Esophagus muscularis mucosa (tissue), 4 donors: ENCODE data around the gene C12orf76. TPM values are rescaled to one million over a fixed set of nuclear protein-coding genes. Genes with fewer than 3 reads are reported as not detected.

Experiments
- DNase-seq: peaks from one replicate; pipeline ENCODE4 v3.0.0-alpha.2; 2017; ENCODE audit errors: extremely low spot score
- H3K27ac ChIP-seq, 4 donors: fragments of 200-600 bp; sonication (generic); replicated peaks in 1 of 4; 1 replicate in 3 of 4; 2 replicates in 1 of 4; pipeline ENCODE4 v1.5.1; 2016 to 2019; ENCODE audit warnings: mild to moderate bottlenecking in 1 of 4
- H3K27me3 ChIP-seq, 4 donors: fragments of 200-600 bp; sonication (generic); one replicate each; pipeline versions ENCODE4 v1.5.1 to v1.6.0; 2016 to 2019
- H3K36me3 ChIP-seq, 4 donors: fragments of 200-600 bp; sonication (generic); one replicate each; pipeline ENCODE4 v1.5.1; 2016 to 2019
- H3K4me1 ChIP-seq, 4 donors: fragments of 200-600 bp; sonication (generic); one replicate each; pipeline ENCODE4 v1.5.1; 2016 to 2019
- H3K4me3 ChIP-seq, 4 donors: fragments of 200-600 bp; sonication (generic); 1 replicate in 2 of 4; 2 replicates in 2 of 4; pipeline ENCODE4 v1.5.1; 2016 to 2019; ENCODE audit warnings: mild to moderate bottlenecking in 4 of 4, moderate library complexity in 1 of 4
- H3K9me3 ChIP-seq, 4 donors: fragments of 200-600 bp; sonication (generic); 1 replicate in 3 of 4; 2 replicates in 1 of 4; pipeline ENCODE4 v1.5.1; 2016 to 2019
- CTCF ChIP-seq, 3 experiments: fragments of 200-600 bp in 2 of 3; fragments of 450-650 bp in 1 of 3; sonication (generic) in 2 of 3; IDR thresholded peaks; one replicate each; pipeline ENCODE4 v1.5.1; 2017 to 2019; ENCODE audit warnings: antibody characterized with exemption in 3 of 3, mild to moderate bottlenecking in 2 of 3, moderate library complexity in 1 of 3
- EP300 ChIP-seq: sonication (generic); formaldehyde crosslinking; IDR thresholded peaks from one replicate; pipeline ENCODE4 v1.6.1; 2017; ENCODE audit warnings: antibody characterized with exemption
- POLR2A ChIP-seq: fragments of 450-650 bp; IDR thresholded peaks from one replicate; pipeline ENCODE4 v1.6.1; 2017; ENCODE audit warnings: antibody characterized with exemption, moderate library complexity, mild to moderate bottlenecking, low read depth
- POLR2AphosphoS5 ChIP-seq, 2 donors: sonication (generic); formaldehyde crosslinking; IDR thresholded peaks; one replicate each; pipeline ENCODE4 v1.6.1; 2017; ENCODE audit warnings: antibody characterized with exemption in 2 of 2
- WGBS: methylation state at CpG from one replicate; pipeline ENCODE4 v1.1.5; 2018; 5-methylcytosine and 5-hydroxymethylcytosine counted together
- intact Hi-C: fragments of 100-400 bp; cut with DNase I; formaldehyde crosslinking; loops from one replicate; pipeline ENCODE4 v1.15.1; 2023
- total RNA-seq, 4 donors: library from RNA; depleted of rRNA; stranded (reverse); fragments of >200 nt; gene quantifications; one replicate each; pipeline versions ENCODE4 v1.1.0 to v1.2.1, GENCODE V29; 2016

The C12orf76 gene
- total RNA-seq, 4 donors from 2014 or later: 13.6 to 14.7 (median 13.9) TPM

GRCh38 chr12:109997393-109997792 is 50.9 kb downstream of the C12orf76 start:
- H3K27ac ChIP-seq: no peak overlapping the region
- TF ChIP-seq EP300 (no peak), POLR2AphosphoS5 (IDR thresholded peaks at IDR 0.05) (no peak), CTCF (IDR thresholded peaks at IDR 0.05) (no peak), POLR2A (no peak)
- H3K27me3 ChIP-seq: no peaks in the 10 kb centered on the region
- H3K4me1 ChIP-seq: peaks cover 41 to 72% (median 68%) of the 10 kb centered on the region in 4 donors
- H3K36me3 ChIP-seq: no peaks in the 10 kb centered on the region
- H3K9me3 ChIP-seq: no peaks in the 10 kb centered on the region
- intact Hi-C loops: loop anchor here (5.0 kb wide), 1 partner anchor 45 kb away; no protein-coding TSS in a partner anchor
- H3K4me3 ChIP-seq: no peak overlapping the region
- WGBS: 88% methylated on average over 4 of the region's 4 CpGs
- DNase-seq: no peak

- WGBS: 50% methylated on average over 2 of the region's 2 CpGs
- H3K4me1 ChIP-seq: peaks cover 38 to 64% (median 62%) of the 10 kb centered on the region in 4 donors
- peak overlapping the region; percentile 81 to 89 (median 84) for H3K27ac ChIP-seq
- TF ChIP-seq EP300: no peak
- intact Hi-C loops: loop anchor here (5.0 kb wide), 1 partner anchor 44 kb away; no protein-coding TSS in a partner anchor
- no peaks in the 10 kb centered on the region for H3K27me3 ChIP-seq
- no peaks in the 10 kb centered on the region for H3K9me3 ChIP-seq
- H3K36me3 ChIP-seq: peaks cover 0 to 3% (median 0%) of the 10 kb centered on the region in 4 donors
- no peak for DNase-seq
- peak overlapping the region; percentile 79 to 99 (median 94) for H3K4me3 ChIP-seq
These were observed 51.9 kb downstream of the C12orf76 start for GRCh38 chr12:109996483-109996853.

- WGBS: under 1% methylated on average over 23 of the region's 65 CpGs
- H3K9me3 ChIP-seq: no peaks in the 10 kb centered on the region
- H3K4me1 ChIP-seq: peaks cover 38 to 59% (median 57%) of the 10 kb centered on the region in 4 donors
- intact Hi-C loops: loop anchor here (5.0 kb wide), 1 partner anchor 44 kb away; no protein-coding TSS in a partner anchor
- peak within 1 kb of the TSS; percentile 81 to 89 (median 84) for H3K27ac ChIP-seq
- H3K36me3 ChIP-seq: peaks cover 0 to 9% (median 3%) of the 10 kb centered on the region in 4 donors
- no peaks in the 10 kb centered on the region for H3K27me3 ChIP-seq
- TF ChIP-seq CTCF (IDR thresholded peaks at IDR 0.05): peak in 1 of 3 experiments; percentile 24
- no peak for TF ChIP-seq EP300
- peak; percentile 94 to 97 for TF ChIP-seq POLR2AphosphoS5 (IDR thresholded peaks at IDR 0.05)
- peak; percentile 73 for TF ChIP-seq POLR2A
- DNase-seq: peak; percentile 98
- peak within 1 kb of the TSS; percentile 79 to 99 (median 94) for H3K4me3 ChIP-seq
These were observed 52.4 kb downstream of the C12orf76 start, which contains the start of gene GIT2 for GRCh38 chr12:109995686-109996482. Gene GIT2 (minus strand): TSS chr12:109996368. CDS start chr12:109996224, 144 bp downstream.

- intact Hi-C loops: loop anchor here (5.0 kb wide), 1 partner anchor 43 kb away; no protein-coding TSS in a partner anchor
- Histone ChIP-seq H3K9me3 (no peaks in the 10 kb centered on the region), H3K4me3 (peak overlapping the region; percentile 79 to 99 (median 94)), H3K36me3 (peaks cover 0 to 14% (median 8%) of the 10 kb centered on the region in 4 donors), H3K27ac (peak overlapping the region; percentile 81 to 89 (median 84)), H3K27me3 (no peaks in the 10 kb centered on the region), H3K4me1 (peaks cover 33 to 59% (median 56%) of the 10 kb centered on the region in 4 donors)
- WGBS: 0% methylated on average over 6 of the region's 6 CpGs
- no peak for DNase-seq
- no peak for TF ChIP-seq EP300
- no peak for TF ChIP-seq CTCF (IDR thresholded peaks at IDR 0.05)
- TF ChIP-seq POLR2AphosphoS5 (IDR thresholded peaks at IDR 0.05): no peak
- no peak for TF ChIP-seq POLR2A
These were observed 53.0 kb downstream of the C12orf76 start for GRCh38 chr12:109995361-109995685.

GRCh38 chr12:109994401-109995175 is 53.7 kb downstream of the C12orf76 start:
- TF ChIP-seq POLR2AphosphoS5 (IDR thresholded peaks at IDR 0.05) (no peak), EP300 (no peak), POLR2A (no peak), CTCF (IDR thresholded peaks at IDR 0.05) (no peak)
- WGBS: 52% methylated on average over 6 of the region's 6 CpGs
- intact Hi-C loops: loop anchor here (5.0 kb wide), 1 partner anchor 42 kb away; no protein-coding TSS in a partner anchor

More at GRCh38 chr12:109994401-109995175, 53.7 kb downstream of the C12orf76 start:
- Histone ChIP-seq H3K4me1 (peaks cover 34 to 64% (median 58%) of the 10 kb centered on the region in 4 donors), H3K27ac (peak overlapping the region in 2 of 4 donors; percentile 85 to 89), H3K36me3 (peaks cover 0 to 20% (median 9%) of the 10 kb centered on the region in 4 donors), H3K27me3 (no peaks in the 10 kb centered on the region), H3K9me3 (no peaks in the 10 kb centered on the region), H3K4me3 (peak overlapping the region; percentile 79 to 99 (median 94))
- no peak for DNase-seq
